ENCODE data around the gene LTBP1. TPM values are rescaled to one million over a fixed set of nuclear protein-coding genes. Genes with fewer than 3 reads are reported as not detected.

The LTBP1 gene
- total RNA-seq, 1 donor, result 33.7 TPM

DNA sequence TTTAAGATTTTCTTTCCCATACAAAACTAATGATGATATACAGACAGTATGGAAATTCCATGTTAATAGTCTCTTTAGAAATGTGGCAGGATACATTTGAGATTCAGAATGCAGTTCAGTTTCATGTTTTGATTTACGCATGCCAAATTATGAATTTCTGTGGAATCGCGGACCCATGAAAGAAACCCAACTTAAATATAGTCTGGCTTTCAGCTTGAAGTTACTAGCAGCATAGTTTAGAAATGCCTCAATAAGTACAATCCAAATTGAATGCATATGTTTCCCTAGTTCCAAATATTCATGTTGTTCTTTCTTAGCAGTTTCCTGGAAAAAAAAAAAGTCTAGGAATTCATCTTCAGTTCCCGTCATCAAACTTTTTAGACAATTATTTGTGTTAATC, 365.6 kb downstream of the LTBP1 start:
- DNase-seq (ENCODE audit: low read depth), result no peak
- TF ChIP-seq, protein P1, sequence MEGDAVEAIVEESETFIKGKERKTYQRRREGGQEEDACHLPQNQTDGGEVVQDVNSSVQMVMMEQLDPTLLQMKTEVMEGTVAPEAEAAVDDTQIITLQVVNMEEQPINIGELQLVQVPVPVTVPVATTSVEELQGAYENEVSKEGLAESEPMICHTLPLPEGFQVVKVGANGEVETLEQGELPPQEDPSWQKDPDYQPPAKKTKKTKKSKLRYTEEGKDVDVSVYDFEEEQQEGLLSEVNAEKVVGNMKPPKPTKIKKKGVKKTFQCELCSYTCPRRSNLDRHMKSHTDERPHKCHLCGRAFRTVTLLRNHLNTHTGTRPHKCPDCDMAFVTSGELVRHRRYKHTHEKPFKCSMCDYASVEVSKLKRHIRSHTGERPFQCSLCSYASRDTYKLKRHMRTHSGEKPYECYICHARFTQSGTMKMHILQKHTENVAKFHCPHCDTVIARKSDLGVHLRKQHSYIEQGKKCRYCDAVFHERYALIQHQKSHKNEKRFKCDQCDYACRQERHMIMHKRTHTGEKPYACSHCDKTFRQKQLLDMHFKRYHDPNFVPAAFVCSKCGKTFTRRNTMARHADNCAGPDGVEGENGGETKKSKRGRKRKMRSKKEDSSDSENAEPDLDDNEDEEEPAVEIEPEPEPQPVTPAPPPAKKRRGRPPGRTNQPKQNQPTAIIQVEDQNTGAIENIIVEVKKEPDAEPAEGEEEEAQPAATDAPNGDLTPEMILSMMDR (IDR thresholded peaks at IDR 0.05; ENCODE audit: insufficient read depth, low read depth, low read length), result no peak

DNA sequence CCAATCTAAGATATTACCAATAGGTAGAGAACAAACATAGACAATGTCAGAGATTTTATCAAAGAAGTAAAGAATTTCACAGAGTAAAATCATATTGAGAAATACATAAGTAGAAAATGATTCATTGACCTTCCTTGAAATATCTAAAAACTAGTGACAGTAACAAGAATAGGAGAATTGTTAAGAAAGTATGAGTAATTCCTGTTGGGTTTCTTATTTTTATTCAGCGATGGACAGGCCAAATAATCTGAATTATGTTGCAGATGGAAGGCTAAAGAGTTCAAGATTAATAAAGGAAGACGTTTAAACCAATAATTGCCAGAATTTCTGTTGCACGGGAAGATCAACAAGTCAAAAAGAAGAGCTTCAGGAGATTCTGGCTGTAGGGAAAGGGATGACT, 366.3 kb downstream of the LTBP1 start:
- DNase-seq (ENCODE audit: low read depth), result no peak
- TF ChIP-seq, protein P1 (IDR thresholded peaks at IDR 0.05; ENCODE audit: insufficient read depth, low read depth, low read length), result no peak

More for the DNA sequence above, 365.6 kb downstream of the LTBP1 start:
- no peak overlapping the region for H3K4me3 ChIP-seq (ENCODE audit: low read depth, low read length)

DNA sequence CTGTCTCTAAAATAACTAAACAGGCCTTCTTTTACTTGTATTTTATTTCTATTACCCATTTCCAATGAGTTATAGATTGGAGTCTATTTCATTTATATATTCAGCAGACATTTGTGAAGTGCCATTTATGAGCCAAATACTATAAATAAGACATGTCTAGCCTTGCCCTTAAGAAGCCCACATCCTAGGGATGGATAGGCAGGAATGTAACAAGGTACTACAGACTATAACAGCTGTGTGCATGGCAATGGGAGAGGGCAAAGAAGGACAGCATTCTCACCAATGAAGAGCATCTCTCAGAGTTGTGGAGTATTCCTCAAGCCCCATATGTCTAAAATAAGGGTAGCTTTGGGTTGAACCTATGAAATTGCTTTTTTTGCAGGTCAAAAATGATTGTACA, 367.8 kb downstream of the LTBP1 start:
- TF ChIP-seq, protein P1 (IDR thresholded peaks at IDR 0.05; ENCODE audit: insufficient read depth, low read depth, low read length), result no peak
- DNase-seq (ENCODE audit: low read depth), result no peak
- no peak overlapping the region for H3K4me3 ChIP-seq (ENCODE audit: low read depth, low read length)

More for the DNA sequence above, 366.3 kb downstream of the LTBP1 start:
- H3K4me3 ChIP-seq (ENCODE audit: low read depth, low read length), result no peak overlapping the region

DNA sequence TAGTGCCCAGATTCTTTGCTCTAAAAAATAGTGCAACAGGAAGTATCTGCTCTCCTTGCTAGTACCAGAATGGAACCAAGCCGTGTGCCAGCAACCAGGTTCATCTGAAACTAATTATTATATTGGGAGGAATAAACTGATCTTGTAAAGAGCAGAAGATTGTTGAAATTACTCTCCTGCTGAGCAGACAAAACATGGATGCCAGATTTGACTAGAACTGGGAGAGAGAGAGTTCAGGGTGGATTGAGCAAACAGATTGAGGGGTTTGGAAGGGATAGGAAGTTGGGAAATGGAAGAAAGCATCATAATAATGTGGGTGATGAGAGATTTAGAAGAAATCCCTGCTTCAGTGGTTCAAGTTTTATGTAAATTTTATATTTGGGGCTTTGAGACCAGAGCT, 369.6 kb downstream of the LTBP1 start:
- H3K4me3 ChIP-seq (ENCODE audit: low read depth, low read length), result no peak overlapping the region
- no peak for DNase-seq (ENCODE audit: low read depth)
- TF ChIP-seq, protein P1 (IDR thresholded peaks at IDR 0.05; ENCODE audit: insufficient read depth, low read depth, low read length), result no peak

DNA sequence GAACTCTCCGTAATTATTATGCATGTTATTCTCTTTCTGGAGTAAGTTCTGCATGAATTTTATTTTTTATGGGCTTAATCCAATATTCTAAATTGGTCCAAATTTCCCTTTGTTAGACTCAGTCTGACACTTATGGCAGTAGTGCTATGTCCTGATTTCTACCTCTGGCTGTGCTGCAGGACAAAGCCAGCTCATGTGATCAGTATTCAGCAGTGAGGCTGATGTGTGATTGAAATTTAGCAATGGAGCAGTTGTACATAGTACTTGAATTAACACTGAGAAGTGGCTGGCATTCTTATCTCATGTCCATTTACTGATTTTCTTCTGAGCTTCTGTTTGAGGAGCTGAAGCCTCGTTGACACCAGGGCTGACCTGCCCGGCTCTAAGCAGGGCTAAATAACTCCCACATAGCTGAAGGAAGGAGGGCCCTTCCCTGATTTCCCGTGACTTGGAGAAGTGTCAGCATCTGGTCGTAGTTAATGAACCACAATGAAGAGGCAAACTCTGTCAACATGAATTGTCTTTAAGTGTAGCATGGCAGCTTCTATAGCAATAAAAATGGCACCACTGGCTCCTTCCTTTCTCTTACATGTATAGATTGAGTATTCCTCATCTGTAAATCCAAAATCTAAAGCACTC, 370.7 kb downstream of the LTBP1 start:
- no peak overlapping the region for H3K4me3 ChIP-seq (ENCODE audit: low read depth, low read length)
- DNase-seq (ENCODE audit: low read depth), result peak; percentile 39
- TF ChIP-seq, protein P1 (IDR thresholded peaks at IDR 0.05; ENCODE audit: insufficient read depth, low read depth, low read length), result no peak

DNA sequence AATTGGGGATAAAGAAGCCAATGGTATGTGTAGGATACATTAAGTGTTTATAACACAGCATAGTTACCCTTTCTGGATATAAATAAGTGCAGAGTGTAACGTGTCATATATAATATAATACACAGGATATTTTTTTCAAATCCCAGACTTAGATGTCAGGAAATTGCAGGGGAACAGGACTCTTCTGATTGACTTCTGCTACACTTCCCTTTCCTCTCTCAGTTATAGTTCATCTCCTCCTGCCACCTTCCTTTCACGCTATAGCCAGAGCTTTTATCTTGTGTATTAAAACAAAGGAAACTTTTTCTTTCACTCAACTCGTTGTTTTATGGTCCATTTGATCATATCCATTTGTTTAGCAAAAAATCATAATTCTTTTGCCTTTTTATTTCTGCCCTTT, 371.7 kb downstream of the LTBP1 start:
- H3K4me3 ChIP-seq (ENCODE audit: low read depth, low read length), result no peak overlapping the region
- no peak for DNase-seq (ENCODE audit: low read depth)
- TF ChIP-seq, protein P1 (IDR thresholded peaks at IDR 0.05; ENCODE audit: insufficient read depth, low read depth, low read length), result no peak

DNA sequence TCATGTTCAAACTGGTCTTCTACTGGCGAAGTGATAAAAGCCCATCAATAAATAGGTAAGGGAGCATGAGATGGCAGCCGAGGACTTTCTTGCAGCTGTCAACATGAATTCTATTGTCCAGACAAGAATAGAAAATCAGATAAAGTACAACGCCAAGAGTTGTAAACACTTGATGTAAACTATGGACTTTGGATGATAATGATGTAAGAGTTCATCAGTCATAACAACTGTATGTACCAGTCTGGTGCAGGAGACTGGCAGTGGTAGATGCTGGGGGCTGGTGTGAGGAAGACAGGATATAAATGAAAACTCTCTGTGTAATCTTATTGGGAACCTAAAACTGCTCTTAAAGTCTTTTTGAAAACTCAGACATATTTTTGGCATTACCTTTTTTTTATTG, 373.8 kb downstream of the LTBP1 start:
- TF ChIP-seq, protein P1 (IDR thresholded peaks at IDR 0.05; ENCODE audit: insufficient read depth, low read depth, low read length), result no peak
- DNase-seq (ENCODE audit: low read depth), result no peak

More for the DNA sequence above, 373.8 kb downstream of the LTBP1 start:
- no peak overlapping the region for H3K4me3 ChIP-seq (ENCODE audit: low read depth, low read length)
